GM18867 (cell line): Measurements from ENCODE around the gene HK3.

Source experiments
- ATAC-seq: cut with Tn5 transposase; IDR thresholded peaks from one replicate; pipeline ENCODE4 v1.9.1; 2021; ENCODE audit warnings: mild to moderate bottlenecking, moderate library complexity; ENCODE audit not compliant: unreplicated experiment

HK3 gene

GRCh38 chr5:176899296-176899891 is at the start of gene HK3:
Gene HK3 (minus strand): TSS chr5:176899346. CDS start chr5:176896159, 3,187 bp downstream.
- no peak for ATAC-seq

- no peak for ATAC-seq
Observed at GRCh38 chr5:176948458-176948857, 49.3 kb upstream of the HK3 start.

GRCh38 chr5:176947847-176948246 is 48.7 kb upstream of the HK3 start:
- no peak for ATAC-seq

GRCh38 chr5:176944268-176944667 is 45.1 kb upstream of the HK3 start:
- ATAC-seq, result no peak

GRCh38 chr5:176943816-176944215 is 44.7 kb upstream of the HK3 start:
- ATAC-seq, result no peak

GRCh38 chr5:176941951-176942350 is 42.8 kb upstream of the HK3 start:
- no peak for ATAC-seq

- no peak for ATAC-seq
Observed at GRCh38 chr5:176938472-176938871, 39.3 kb upstream of the HK3 start.

- no peak for ATAC-seq
Observed at GRCh38 chr5:176935017-176935416, 35.9 kb upstream of the HK3 start.

- ATAC-seq, result no peak
Observed at GRCh38 chr5:176934309-176934930, 35.3 kb upstream of the HK3 start.

- ATAC-seq, result no peak
Observed at GRCh38 chr5:176929654-176930053, 30.5 kb upstream of the HK3 start.

GRCh38 chr5:176927562-176927961 is 28.4 kb upstream of the HK3 start:
- ATAC-seq, result no peak

- no peak for ATAC-seq
Observed at GRCh38 chr5:176922817-176923216, 23.7 kb upstream of the HK3 start.

- ATAC-seq, result no peak
Observed at GRCh38 chr5:176921714-176922113, 22.6 kb upstream of the HK3 start.

GRCh38 chr5:176918613-176919012 is 19.5 kb upstream of the HK3 start:
- ATAC-seq, result no peak

- no peak for ATAC-seq
Observed at GRCh38 chr5:176916337-176916736, 17.2 kb upstream of the HK3 start.

- no peak for ATAC-seq
Observed at GRCh38 chr5:176915906-176916305, 16.8 kb upstream of the HK3 start.

- ATAC-seq, result no peak
Observed at GRCh38 chr5:176912115-176912514, 13.0 kb upstream of the HK3 start.

- no peak for ATAC-seq
Observed at GRCh38 chr5:176908675-176909368, 9.7 kb upstream of the HK3 start.

- no peak for ATAC-seq
Observed at GRCh38 chr5:176906796-176907195, 7.7 kb upstream of the HK3 start.

- ATAC-seq, result no peak
Observed at GRCh38 chr5:176906126-176906525, 7.0 kb upstream of the HK3 start.

- ATAC-seq, result no peak
Observed at GRCh38 chr5:176904276-176904675, 5.1 kb upstream of the HK3 start.

GRCh38 chr5:176902911-176903664 is 3.9 kb upstream of the HK3 start:
- no peak for ATAC-seq
